Endothelial cell of umbilical vein (primary cell): Measurements from ENCODE around the gene TDRD10. TPM values are rescaled to one million over a fixed set of nuclear protein-coding genes. Genes with fewer than 3 reads are reported as not detected.

Source experiments
- BruUV-seq: library from RNA; stranded (reverse); fragments of 400-500 nt; replicated peaks from 2 replicates; lab custom pipeline; 2021; lab: Mats Ljungman, UMichigan
- CTCF ChIA-PET: fragments of 300-600, 350-600 bp; sonication (Branson Sonifier 250); formaldehyde crosslinking; loops from one replicate; lab custom pipeline; 2021; ENCODE audit warnings: antibody characterized with exemption, inconsistent platforms; lab: Charles Lee
- POLR2A ChIA-PET: fragments of 300-600, 350-600 bp; sonication (Branson Sonifier 250); formaldehyde crosslinking; loops from one replicate; lab custom pipeline; 2021; ENCODE audit warnings: antibody characterized with exemption, inconsistent platforms; lab: Charles Lee
- DNase-seq: peaks from one replicate; pipeline ENCODE4 v3.0.0-alpha.2; 2011; ENCODE audit warnings: low read depth, low spot score
- FAIRE-seq: peaks from 2 replicates; lab custom pipeline; 2011; peaks lifted over from hg19 to GRCh38; lab: Jason Lieb, UNC
- H2AFZ ChIP-seq: 2 replicates; pipeline ENCODE4 v1.6.0; 2012; ENCODE audit warnings: low read depth, low read length, control low read depth, inconsistent platforms
- H3K27ac ChIP-seq: 2 replicates; pipeline ENCODE4 v1.5.1; 2011; ENCODE audit warnings: low read depth, mild to moderate bottlenecking, control low read depth, low read length, moderate library complexity; ENCODE audit not compliant: insufficient read depth
- H3K27me3 ChIP-seq, 2 experiments: 2 replicates each; pipeline versions ENCODE4 v1.6.0 to v1.6.1; 2011; ENCODE audit warnings: low read length in 2 of 2, mixed read lengths in 1 of 2; ENCODE audit not compliant: control insufficient read depth in 2 of 2, insufficient read depth in 2 of 2
- H3K36me3 ChIP-seq, 2 experiments: 2 replicates in 1 of 2; 3 replicates in 1 of 2; pipeline ENCODE4 v1.5.1; 2011; ENCODE audit warnings: low read length in 2 of 2, mild to moderate bottlenecking in 1 of 2, moderate library complexity in 1 of 2; ENCODE audit not compliant: control insufficient read depth in 2 of 2, insufficient read depth in 2 of 2; ENCODE audit errors: extremely low read depth in 1 of 2
- H3K4me1 ChIP-seq: 3 replicates; pipeline ENCODE4 v1.5.1; 2011; ENCODE audit warnings: mild to moderate bottlenecking, low read length; ENCODE audit not compliant: control insufficient read depth, insufficient read depth; ENCODE audit errors: extremely low read depth
- H3K4me2 ChIP-seq: 2 replicates; pipeline ENCODE4 v1.6.1; 2011; ENCODE audit warnings: low read length, control low read depth, mixed read lengths; ENCODE audit not compliant: insufficient read depth
- H3K4me3 ChIP-seq, 3 experiments: fragments of 200-600 bp in 1 of 3; sonication (generic), shearing (Covaris generic) in 1 of 3; replicated peaks in 1 of 3; 2 replicates each; pipeline ENCODE4 v1.5.1; 2011 to 2016; ENCODE audit warnings: control low read depth in 3 of 3, low read length in 3 of 3, mild to moderate bottlenecking in 2 of 3, inconsistent platforms in 1 of 3, low read depth in 1 of 3, moderate library complexity in 1 of 3; ENCODE audit not compliant: insufficient read depth in 1 of 3
- H3K79me2 ChIP-seq: 2 replicates; pipeline ENCODE4 v1.6.0; 2012; ENCODE audit warnings: low read length, inconsistent platforms; ENCODE audit not compliant: control insufficient read depth, insufficient read depth
- H3K9ac ChIP-seq: replicated peaks from 2 replicates; pipeline ENCODE3; 2011; ENCODE audit warnings: low read length, control low read depth; ENCODE audit not compliant: insufficient read depth; ENCODE audit errors: extremely low read depth
- H3K9me1 ChIP-seq: replicated peaks from 3 replicates; pipeline ENCODE4 v1.6.0; 2011; ENCODE audit warnings: mild to moderate bottlenecking, low read length; ENCODE audit not compliant: control insufficient read depth, insufficient read depth; ENCODE audit errors: extremely low read depth
- H3K9me3 ChIP-seq: replicated peaks from 2 replicates; pipeline ENCODE4 v1.5.1; 2012; ENCODE audit warnings: low read length, inconsistent platforms; ENCODE audit not compliant: control insufficient read depth, insufficient read depth
- H4K20me1 ChIP-seq: replicated peaks from 2 replicates; pipeline ENCODE3; 2011; ENCODE audit warnings: mild to moderate bottlenecking, low read length; ENCODE audit not compliant: control insufficient read depth, insufficient read depth; ENCODE audit errors: extremely low read depth
- EZH2 ChIP-seq: IDR thresholded peaks from 2 replicates; pipeline ENCODE4 v1.6.1; 2012; ENCODE audit warnings: borderline replicate concordance, low read depth, mild to moderate bottlenecking, moderate library complexity, low read length, inconsistent platforms; ENCODE audit not compliant: severe bottlenecking
- FOS ChIP-seq: IDR thresholded peaks from 2 replicates; pipeline ENCODE4 v1.6.1; 2011; ENCODE audit warnings: mild to moderate bottlenecking, low read length, moderate library complexity, borderline replicate concordance; ENCODE audit not compliant: insufficient read depth
- GATA2 ChIP-seq: IDR thresholded peaks from 2 replicates; pipeline ENCODE4 v1.7.0; 2011; ENCODE audit warnings: low read depth, mild to moderate bottlenecking, moderate library complexity, mixed read lengths, low read length; ENCODE audit not compliant: insufficient read length, insufficient read depth
- JUN ChIP-seq: IDR thresholded peaks from 2 replicates; pipeline ENCODE4 v1.6.1; 2011; ENCODE audit warnings: borderline replicate concordance, low read depth; ENCODE audit not compliant: insufficient read length, insufficient read depth
- MYC ChIP-seq: IDR thresholded peaks from one replicate; pipeline ENCODE4 v1.6.1; 2011; ENCODE audit warnings: mild to moderate bottlenecking, low read depth, low read length
- POLR2A ChIP-seq: IDR thresholded peaks from 2 replicates; pipeline ENCODE4 v1.6.1; 2012; ENCODE audit warnings: low read depth, mild to moderate bottlenecking, control low read depth, low read length
- POLR2AphosphoS5 ChIP-seq: IDR thresholded peaks from 2 replicates; pipeline ENCODE4 v1.6.1; 2012; ENCODE audit warnings: low read depth, mild to moderate bottlenecking, control low read depth, low read length, moderate library complexity; ENCODE audit not compliant: insufficient read depth
- dilution Hi-C: fragments of 300-500 bp; cut with MboI; formaldehyde crosslinking; loops from one replicate; pipeline ENCODE4 v1.15.0; 2019; ENCODE audit warnings: low sequenced_read_pairs; ENCODE audit not compliant: extremely low pct_ligation_motif_present
- intact Hi-C: fragments of 100-400 bp; cut with micrococcal nuclease; formaldehyde crosslinking; loops from one replicate; pipeline ENCODE4 v1.10.0; 2022
- polyA plus RNA-seq, 4 experiments: library from polyadenylated mRNA; depleted of rRNA in 3 of 4; stranded (reverse) in 3 of 4; unstranded in 1 of 4; fragments of >200 nt; gene quantifications; 2 replicates each; pipeline versions ENCODE4 v1.2.1 to v1.2.3, GENCODE V29; 2011 to 2012; ENCODE audit warnings: missing spikeins in 1 of 4
- total RNA-seq: library from RNA; stranded (reverse); gene quantifications from 2 replicates; pipeline ENCODE4 v1.2.3, GENCODE V29; 2021
- TF ChIP-seq, protein P1 (sequence below): IDR thresholded peaks from 2 replicates; pipeline ENCODE4 v1.6.1; 2011; ENCODE audit not compliant: insufficient read depth, insufficient read length
- TF ChIP-seq, protein P2 (sequence below), 2 donors: IDR thresholded peaks; 1 replicate in 1 of 2; 2 replicates in 1 of 2; pipeline ENCODE4 v1.5.1; 2011; ENCODE audit warnings: low read length in 2 of 2, mild to moderate bottlenecking in 2 of 2, moderate library complexity in 2 of 2, control low read depth in 1 of 2, inconsistent platforms in 1 of 2, low read depth in 1 of 2; ENCODE audit not compliant: insufficient read depth in 1 of 2; ENCODE audit errors: extremely low read depth in 1 of 2

TDRD10 gene
- total and polyA plus RNA-seq, 2 donors (not counting 3 experiments of a cell fraction or from before 2014, with no cell fraction given) = 6.1 to 9.1 TPM

DNA sequence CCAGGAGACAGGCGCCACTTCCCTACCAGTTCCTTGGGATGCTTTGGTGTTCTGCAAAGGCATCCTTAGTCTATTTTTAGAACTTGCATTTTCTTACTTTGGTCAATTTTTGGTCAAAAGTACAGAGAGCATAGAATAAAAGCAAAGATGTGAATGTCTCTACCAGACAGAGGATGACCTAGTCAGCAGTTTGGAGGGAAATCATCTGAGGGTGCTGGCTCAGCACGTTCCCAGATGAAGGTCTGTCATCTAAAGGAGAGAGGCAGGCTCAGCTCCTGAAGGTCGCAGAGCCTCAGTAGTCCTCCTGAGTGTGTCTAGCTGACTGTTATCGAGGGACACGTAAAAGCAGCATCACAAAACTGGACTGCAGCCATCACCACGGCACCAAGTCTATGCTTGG is 80.9 kb downstream of the TDRD10 start:
- intact Hi-C loops = no loop called here
- TF ChIP-seq FOS (no peak), POLR2A (no peak), MYC (no peak), JUN (no peak), GATA2 (no peak), POLR2AphosphoS5 (no peak), EZH2 (no peak)
- TF ChIP-seq, protein P1, sequence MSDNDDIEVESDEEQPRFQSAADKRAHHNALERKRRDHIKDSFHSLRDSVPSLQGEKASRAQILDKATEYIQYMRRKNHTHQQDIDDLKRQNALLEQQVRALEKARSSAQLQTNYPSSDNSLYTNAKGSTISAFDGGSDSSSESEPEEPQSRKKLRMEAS = no peak
- TF ChIP-seq, protein P2, sequence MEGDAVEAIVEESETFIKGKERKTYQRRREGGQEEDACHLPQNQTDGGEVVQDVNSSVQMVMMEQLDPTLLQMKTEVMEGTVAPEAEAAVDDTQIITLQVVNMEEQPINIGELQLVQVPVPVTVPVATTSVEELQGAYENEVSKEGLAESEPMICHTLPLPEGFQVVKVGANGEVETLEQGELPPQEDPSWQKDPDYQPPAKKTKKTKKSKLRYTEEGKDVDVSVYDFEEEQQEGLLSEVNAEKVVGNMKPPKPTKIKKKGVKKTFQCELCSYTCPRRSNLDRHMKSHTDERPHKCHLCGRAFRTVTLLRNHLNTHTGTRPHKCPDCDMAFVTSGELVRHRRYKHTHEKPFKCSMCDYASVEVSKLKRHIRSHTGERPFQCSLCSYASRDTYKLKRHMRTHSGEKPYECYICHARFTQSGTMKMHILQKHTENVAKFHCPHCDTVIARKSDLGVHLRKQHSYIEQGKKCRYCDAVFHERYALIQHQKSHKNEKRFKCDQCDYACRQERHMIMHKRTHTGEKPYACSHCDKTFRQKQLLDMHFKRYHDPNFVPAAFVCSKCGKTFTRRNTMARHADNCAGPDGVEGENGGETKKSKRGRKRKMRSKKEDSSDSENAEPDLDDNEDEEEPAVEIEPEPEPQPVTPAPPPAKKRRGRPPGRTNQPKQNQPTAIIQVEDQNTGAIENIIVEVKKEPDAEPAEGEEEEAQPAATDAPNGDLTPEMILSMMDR (IDR thresholded peaks at IDR 0.05; ENCODE audit: extremely low read depth in 1 of 2, insufficient read depth in 1 of 2, low read depth in 1 of 2, low read length in 2 of 2) = no peak
- no peak overlapping the region for H3K4me3 ChIP-seq
- H3K27ac ChIP-seq = peak overlapping the region; percentile 58
- peaks cover 29 to 61% of the 10 kb centered on the region in 2 experiments for H3K36me3 ChIP-seq
- H4K20me1 ChIP-seq = peaks cover 2% of the 10 kb centered on the region
- no peak overlapping the region for H2AFZ ChIP-seq
- no peaks in the 10 kb centered on the region for H3K9me1 ChIP-seq
- BruUV-seq = no TSS peak
- H3K9me3 ChIP-seq = no peaks in the 10 kb centered on the region
- H3K4me2 ChIP-seq = no peak overlapping the region
- H3K9ac ChIP-seq = no peak overlapping the region
- dilution Hi-C loops = no loop called here
- H3K27me3 ChIP-seq = no peaks in the 10 kb centered on the region
- H3K4me1 ChIP-seq = peaks cover 28% of the 10 kb centered on the region
- H3K79me2 ChIP-seq = no peaks in the 10 kb centered on the region
- ChIA-PET POLR2A (no interaction called here), CTCF (no interaction called here)
- FAIRE-seq = no peak
- DNase-seq = no peak
